UCSD-AML1 (cell line): ENCODE measurements around the gene ABHD13.
"Not testable (repeated sequence)": the region's sequence is repeated elsewhere in the genome, so short reads cannot be mapped to it uniquely, and the experiment has no call there.

ENCODE experiments used
- DNase-seq: peaks from one replicate; lab custom pipeline; 2025; ENCODE audit not compliant: unreplicated experiment; lab: John Stamatoyannopoulos, UW

The ABHD13 gene

GRCh38 chr13:108218044-108218974 lies at the start of gene ABHD13:
ABHD13 (plus strand) TSS chr13:108218392; CDS start chr13:108229219, 10,827 bp downstream.
- DNase-seq = peak; percentile 95

- DNase-seq = no peak
These were observed 49.3 kb upstream of the ABHD13 start for GRCh38 chr13:108168929-108169328.

GRCh38 chr13:108176685-108177274 lies 41.4 kb upstream of the ABHD13 start:
- peak; percentile 23 for DNase-seq

- DNase-seq = no peak
These were observed 40.1 kb upstream of the ABHD13 start for GRCh38 chr13:108178078-108178477.

GRCh38 chr13:108182652-108183051 lies 35.5 kb upstream of the ABHD13 start:
- DNase-seq = no peak

GRCh38 chr13:108185223-108185622 lies 33.0 kb upstream of the ABHD13 start:
- DNase-seq = no peak

GRCh38 chr13:108188260-108188659 lies 29.9 kb upstream of the ABHD13 start:
- DNase-seq = no peak

GRCh38 chr13:108190897-108191296 lies 27.3 kb upstream of the ABHD13 start:
- DNase-seq = no peak

- DNase-seq = no peak
These were observed 24.4 kb upstream of the ABHD13 start for GRCh38 chr13:108193806-108194205.

GRCh38 chr13:108194435-108194936 lies 23.7 kb upstream of the ABHD13 start:
- DNase-seq = no peak

- DNase-seq = no peak
These were observed 23.0 kb upstream of the ABHD13 start for GRCh38 chr13:108195146-108195545.

GRCh38 chr13:108195861-108196260 lies 22.3 kb upstream of the ABHD13 start:
- DNase-seq = no peak

GRCh38 chr13:108200781-108201398 lies 17.3 kb upstream of the ABHD13 start:
- no peak for DNase-seq

GRCh38 chr13:108210551-108210950 lies 7.6 kb upstream of the ABHD13 start:
- no peak for DNase-seq

GRCh38 chr13:108212886-108213285 lies 5.3 kb upstream of the ABHD13 start:
- DNase-seq = no peak

- DNase-seq = no peak
These were observed 4.2 kb upstream of the ABHD13 start for GRCh38 chr13:108213946-108214345.

- no peak for DNase-seq
These were observed 3.5 kb upstream of the ABHD13 start for GRCh38 chr13:108214441-108215271.

GRCh38 chr13:108215436-108215835 lies 2.8 kb upstream of the ABHD13 start, which contains the start of gene LIG4:
LIG4 (minus strand) TSS chr13:108215536; CDS start chr13:108211268, 4,268 bp downstream.
- peak; percentile 90 for DNase-seq

- DNase-seq = not testable (repeated sequence)
These were observed 717 bp upstream of the ABHD13 start for GRCh38 chr13:108217307-108218043.

GRCh38 chr13:108220041-108220440 lies 1.8 kb downstream of the ABHD13 start:
- no peak for DNase-seq
